GM08714 (cell line): ENCODE measurements around the gene GDF10.

Source experiments
- H3K4me3 ChIP-seq: fragments of 200-500 bp; sonication (Bioruptor generic); 2 replicates; pipeline ENCODE4 v1.5.1; 2014; ENCODE audit warnings: mild to moderate bottlenecking, low read length, inconsistent platforms
- ZNF274 ChIP-seq: IDR thresholded peaks from 2 replicates; pipeline ENCODE4 v1.6.1; 2012; ENCODE audit warnings: mild to moderate bottlenecking, low read depth, low read length

Gene GDF10

DNA sequence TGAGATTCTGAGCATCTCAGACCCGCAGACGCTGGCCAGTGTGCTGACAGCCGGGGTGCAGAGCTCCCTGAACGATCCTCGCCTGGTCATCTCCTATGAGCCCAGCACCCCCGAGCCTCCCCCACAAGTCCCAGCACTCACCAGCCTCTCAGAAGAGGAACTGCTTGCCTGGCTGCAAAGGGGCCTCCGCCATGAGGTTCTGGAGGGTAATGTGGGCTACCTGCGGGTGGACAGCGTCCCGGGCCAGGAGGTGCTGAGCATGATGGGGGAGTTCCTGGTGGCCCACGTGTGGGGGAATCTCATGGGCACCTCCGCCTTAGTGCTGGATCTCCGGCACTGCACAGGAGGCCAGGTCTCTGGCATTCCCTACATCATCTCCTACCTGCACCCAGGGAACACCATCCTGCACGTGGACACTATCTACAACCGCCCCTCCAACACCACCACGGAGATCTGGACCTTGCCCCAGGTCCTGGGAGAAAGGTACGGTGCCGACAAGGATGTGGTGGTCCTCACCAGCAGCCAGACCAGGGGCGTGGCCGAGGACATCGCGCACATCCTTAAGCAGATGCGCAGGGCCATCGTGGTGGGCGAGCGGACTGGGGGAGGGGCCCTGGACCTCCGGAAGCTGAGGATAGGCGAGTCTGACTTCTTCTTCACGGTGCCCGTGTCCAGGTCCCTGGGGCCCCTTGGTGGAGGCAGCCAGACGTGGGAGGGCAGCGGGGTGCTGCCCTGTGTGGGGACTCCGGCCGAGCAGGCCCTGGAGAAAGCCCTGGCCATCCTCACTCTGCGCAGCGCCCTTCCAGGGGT is 48.9 kb downstream of the GDF10 start:
- no peak for TF ChIP-seq ZNF274
- H3K4me3 ChIP-seq = no peak overlapping the region

DNA sequence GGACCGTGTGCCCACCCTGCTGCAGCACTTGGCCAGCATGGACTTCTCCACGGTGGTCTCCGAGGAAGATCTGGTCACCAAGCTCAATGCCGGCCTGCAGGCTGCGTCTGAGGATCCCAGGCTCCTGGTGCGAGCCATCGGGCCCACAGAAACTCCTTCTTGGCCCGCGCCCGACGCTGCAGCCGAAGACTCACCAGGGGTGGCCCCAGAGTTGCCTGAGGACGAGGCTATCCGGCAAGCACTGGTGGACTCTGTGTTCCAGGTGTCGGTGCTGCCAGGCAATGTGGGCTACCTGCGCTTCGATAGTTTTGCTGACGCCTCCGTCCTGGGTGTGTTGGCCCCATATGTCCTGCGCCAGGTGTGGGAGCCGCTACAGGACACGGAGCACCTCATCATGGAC is 49.5 kb downstream of the GDF10 start:
- no peak overlapping the region for H3K4me3 ChIP-seq
- no peak for TF ChIP-seq ZNF274

DNA sequence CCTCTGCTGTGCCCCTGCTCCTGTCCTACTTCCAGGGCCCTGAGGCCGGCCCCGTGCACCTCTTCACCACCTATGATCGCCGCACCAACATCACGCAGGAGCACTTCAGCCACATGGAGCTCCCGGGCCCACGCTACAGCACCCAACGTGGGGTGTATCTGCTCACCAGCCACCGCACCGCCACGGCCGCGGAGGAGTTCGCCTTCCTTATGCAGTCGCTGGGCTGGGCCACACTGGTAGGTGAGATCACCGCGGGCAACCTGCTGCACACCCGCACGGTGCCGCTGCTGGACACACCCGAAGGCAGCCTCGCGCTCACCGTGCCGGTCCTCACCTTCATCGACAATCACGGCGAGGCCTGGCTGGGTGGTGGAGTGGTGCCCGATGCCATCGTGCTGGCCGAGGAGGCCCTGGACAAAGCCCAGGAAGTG is 50.0 kb downstream of the GDF10 start:
- no peak for TF ChIP-seq ZNF274
- no peak overlapping the region for H3K4me3 ChIP-seq

DNA sequence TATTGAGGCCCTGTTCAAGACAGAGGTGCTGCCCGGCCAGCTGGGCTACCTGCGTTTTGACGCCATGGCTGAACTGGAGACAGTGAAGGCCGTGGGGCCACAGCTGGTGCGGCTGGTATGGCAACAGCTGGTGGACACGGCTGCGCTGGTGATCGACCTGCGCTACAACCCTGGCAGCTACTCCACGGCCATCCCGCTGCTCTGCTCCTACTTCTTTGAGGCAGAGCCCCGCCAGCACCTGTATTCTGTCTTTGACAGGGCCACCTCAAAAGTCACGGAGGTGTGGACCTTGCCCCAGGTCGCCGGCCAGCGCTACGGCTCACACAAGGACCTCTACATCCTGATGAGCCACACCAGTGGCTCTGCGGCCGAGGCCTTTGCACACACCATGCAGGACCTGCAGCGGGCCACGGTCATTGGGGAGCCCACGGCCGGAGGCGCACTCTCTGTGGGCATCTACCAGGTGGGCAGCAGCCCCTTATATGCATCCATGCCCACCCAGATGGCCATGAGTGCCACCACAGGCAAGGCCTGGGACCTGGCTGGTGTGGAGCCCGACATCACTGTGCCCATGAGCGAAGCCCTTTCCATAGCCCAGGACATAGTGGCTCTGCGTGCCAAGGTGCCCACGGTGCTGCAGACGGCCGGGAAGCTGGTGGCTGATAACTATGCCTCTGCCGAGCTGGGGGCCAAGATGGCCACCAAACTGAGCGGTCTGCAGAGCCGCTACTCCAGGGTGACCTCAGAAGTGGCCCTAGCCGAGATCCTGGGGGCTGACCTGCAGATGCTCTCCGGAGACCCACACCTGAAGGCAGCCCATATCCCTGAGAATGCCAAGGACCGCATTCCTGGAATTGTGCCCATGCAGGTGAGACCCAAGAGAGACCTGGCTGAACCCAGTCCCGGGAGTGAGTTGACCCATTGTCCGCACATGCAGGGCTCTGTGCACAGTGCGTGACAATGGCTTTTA is 51.0 kb downstream of the GDF10 start:
- no peak overlapping the region for H3K4me3 ChIP-seq
- TF ChIP-seq ZNF274 = no peak

- H3K4me3 ChIP-seq = no peak overlapping the region
- no peak for TF ChIP-seq ZNF274
These were observed 52.2 kb downstream of the GDF10 start for GRCh38 chr10:47351899-47352815.

DNA sequence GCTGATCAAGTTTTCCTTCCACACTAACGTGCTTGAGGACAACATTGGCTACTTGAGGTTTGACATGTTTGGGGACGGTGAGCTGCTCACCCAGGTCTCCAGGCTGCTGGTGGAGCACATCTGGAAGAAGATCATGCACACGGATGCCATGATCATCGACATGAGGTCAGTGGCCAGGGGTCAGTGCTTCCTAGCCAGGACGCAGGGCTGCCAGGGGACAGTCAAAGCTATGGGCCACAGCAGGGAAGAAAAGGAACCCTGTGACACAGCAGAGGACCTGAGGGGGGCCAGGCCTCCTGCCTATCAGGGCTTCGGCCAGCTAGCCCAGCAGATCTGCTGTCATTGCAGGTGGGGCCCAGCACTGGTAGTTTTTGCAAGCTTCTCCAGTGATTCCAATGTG is 53.4 kb downstream of the GDF10 start:
- TF ChIP-seq ZNF274 = no peak
- H3K4me3 ChIP-seq = no peak overlapping the region

DNA sequence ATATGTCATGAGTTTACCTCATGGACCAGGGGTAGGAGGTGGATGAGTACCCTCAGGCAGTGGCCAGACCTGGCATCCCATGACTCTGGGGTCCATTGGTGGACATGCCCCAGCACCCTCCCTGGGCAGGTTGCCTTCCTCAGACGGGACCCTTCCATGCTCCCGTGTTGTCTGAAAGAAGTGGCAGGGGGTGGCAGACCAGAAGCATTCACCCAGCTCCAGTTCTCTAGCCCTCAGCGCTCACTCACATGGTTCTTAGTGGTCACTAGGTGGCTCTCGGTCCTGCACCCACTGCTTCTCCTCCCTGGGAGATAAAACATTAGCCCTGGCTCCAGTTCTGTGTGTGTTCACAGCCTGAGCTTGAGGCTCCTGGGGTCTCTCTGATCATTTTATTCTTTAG is 54.2 kb downstream of the GDF10 start:
- no peak for TF ChIP-seq ZNF274
- H3K4me3 ChIP-seq = no peak overlapping the region

DNA sequence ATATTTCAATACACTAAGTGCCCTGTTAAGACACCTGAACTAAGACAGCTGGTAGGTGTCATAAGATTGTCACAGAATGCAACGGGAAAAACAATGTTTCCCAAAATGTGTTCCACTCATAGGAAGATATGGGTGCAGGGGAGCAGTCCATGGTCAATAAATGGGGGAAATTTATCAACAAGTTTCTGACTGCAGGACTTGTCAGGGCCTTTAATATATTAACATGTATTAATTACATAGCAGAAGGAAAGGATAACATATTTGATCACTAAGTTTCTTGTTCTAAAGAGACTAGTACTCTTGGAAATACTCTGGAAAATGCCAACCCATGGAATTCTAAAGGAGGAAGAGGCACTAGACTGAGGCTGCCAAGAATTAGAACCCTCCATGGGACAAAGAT is 54.9 kb downstream of the GDF10 start:
- H3K4me3 ChIP-seq = no peak overlapping the region
- no peak for TF ChIP-seq ZNF274

GRCh38 chr10:47356708-47357107 is 56.7 kb downstream of the GDF10 start:
- no peak overlapping the region for H3K4me3 ChIP-seq
- TF ChIP-seq ZNF274 = no peak

DNA sequence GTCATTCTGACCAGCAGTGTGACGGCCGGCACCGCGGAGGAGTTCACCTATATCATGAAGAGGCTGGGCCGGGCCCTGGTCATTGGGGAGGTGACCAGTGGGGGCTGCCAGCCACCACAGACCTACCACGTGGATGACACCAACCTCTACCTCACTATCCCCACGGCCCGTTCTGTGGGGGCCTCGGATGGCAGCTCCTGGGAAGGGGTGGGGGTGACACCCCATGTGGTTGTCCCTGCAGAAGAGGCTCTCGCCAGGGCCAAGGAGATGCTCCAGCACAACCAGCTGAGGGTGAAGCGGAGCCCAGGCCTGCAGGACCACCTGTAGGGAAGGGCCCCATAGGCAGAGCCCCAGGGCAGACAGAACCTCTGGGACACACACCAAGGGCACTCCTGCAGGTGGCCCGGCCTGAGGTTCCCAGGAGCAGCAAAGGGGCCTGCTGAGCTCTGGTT is 57.2 kb downstream of the GDF10 start:
- TF ChIP-seq ZNF274 = no peak
- no peak overlapping the region for H3K4me3 ChIP-seq

GRCh38 chr10:47357911-47358310 is 57.9 kb downstream of the GDF10 start:
- TF ChIP-seq ZNF274 = no peak
- no peak overlapping the region for H3K4me3 ChIP-seq

- no peak for TF ChIP-seq ZNF274
- H3K4me3 ChIP-seq = no peak overlapping the region
These were observed 58.5 kb downstream of the GDF10 start for GRCh38 chr10:47358457-47358856.

- H3K4me3 ChIP-seq = no peak overlapping the region
- TF ChIP-seq ZNF274 = no peak
These were observed 59.1 kb downstream of the GDF10 start for GRCh38 chr10:47359101-47359500.
